Gastrocnemius medialis (tissue), 4 donors: ENCODE results near the gene RNF187.

ENCODE experiments used
- CTCF ChIP-seq, 5 experiments: fragments of 450-650 bp in 3 of 5; fragments of 200-600 bp in 2 of 5; sonication (generic) in 2 of 5; IDR thresholded peaks in 4 of 5; conservative IDR thresholded peaks in 1 of 5; 1 replicate in 4 of 5; 2 replicates in 1 of 5; pipeline ENCODE4 v1.5.1; 2016 to 2019; ENCODE audit warnings: antibody characterized with exemption in 5 of 5, mild to moderate bottlenecking in 3 of 5, moderate library complexity in 3 of 5
- POLR2A ChIP-seq, 2 donors: fragments of 450-650 bp; IDR thresholded peaks; one replicate each; pipeline ENCODE4 v1.6.1; 2017; ENCODE audit warnings: antibody characterized with exemption in 2 of 2, mild to moderate bottlenecking in 2 of 2, moderate library complexity in 2 of 2

GRCh38 chr1:228494970-228495853 is 8.0 kb downstream of the RNF187 start:
- TF ChIP-seq CTCF (IDR thresholded peaks at IDR 0.05 in 4 of 5, conservative IDR thresholded peaks at IDR 0.05 in 1 of 5) (no peak), POLR2A (IDR thresholded peaks at IDR 0.05) (no peak)
